ENCODE measurements around the gene APBA2. TPM values are rescaled to one million over a fixed set of nuclear protein-coding genes. Genes with fewer than 3 reads are reported as not detected.
A peak's percentile ranks its signal among the peaks of the same experiment; 100 is the strongest.

The APBA2 gene
- total RNA-seq, 3 donors from 2014 or later: 0.64 to 6.9 (median 5.0) TPM

- Histone ChIP-seq H3K4me1 (no peaks in the 10 kb centered on the region), H3K9me3 (no peaks in the 10 kb centered on the region), H3K27ac (no peak overlapping the region), H3K4me3 (no peak overlapping the region), H3K27me3 (no peaks in the 10 kb centered on the region), H3K36me3 (no peaks in the 10 kb centered on the region)
- intact Hi-C loops (cut with DNase I; ENCODE audit: low total_unique reads): no loop called here
- TF ChIP-seq CTCF (IDR thresholded peaks at IDR 0.05) (peak in 2 of 3 donors; percentile 15 to 18), POLR2AphosphoS5 (IDR thresholded peaks at IDR 0.05) (no peak)
- no peak for DNase-seq (ENCODE audit: low spot score in 2 of 2)
Observed at GRCh38 chr15:29090617-29091466, 205.1 kb downstream of the APBA2 start.

GRCh38 chr15:29091666-29092065, 205.9 kb downstream of the APBA2 start:
- Histone ChIP-seq H3K27ac (no peak overlapping the region), H3K4me1 (no peaks in the 10 kb centered on the region), H3K27me3 (no peaks in the 10 kb centered on the region), H3K9me3 (no peaks in the 10 kb centered on the region), H3K36me3 (no peaks in the 10 kb centered on the region), H3K4me3 (no peak overlapping the region)
- TF ChIP-seq POLR2A (IDR thresholded peaks at IDR 0.05): no peak
- TF ChIP-seq CTCF (IDR thresholded peaks at IDR 0.05): no peak
- no peak for TF ChIP-seq POLR2AphosphoS5 (IDR thresholded peaks at IDR 0.05)
- no peak for DNase-seq (ENCODE audit: low spot score in 2 of 2)
- intact Hi-C loops (cut with DNase I; ENCODE audit: low total_unique reads): no loop called here

- Histone ChIP-seq H3K27ac (no peak overlapping the region), H3K4me3 (no peak overlapping the region), H3K9me3 (no peaks in the 10 kb centered on the region), H3K36me3 (no peaks in the 10 kb centered on the region), H3K27me3 (no peaks in the 10 kb centered on the region), H3K4me1 (no peaks in the 10 kb centered on the region)
- peak in 1 of 2 donors; percentile 41 for DNase-seq (ENCODE audit: low spot score in 2 of 2)
- TF ChIP-seq POLR2AphosphoS5 (IDR thresholded peaks at IDR 0.05) (no peak), POLR2A (IDR thresholded peaks at IDR 0.05) (no peak)
- intact Hi-C loops (cut with DNase I; ENCODE audit: low total_unique reads): no loop called here
Observed at GRCh38 chr15:29092376-29093064, 206.7 kb downstream of the APBA2 start.

GRCh38 chr15:29093065-29093435, 207.3 kb downstream of the APBA2 start:
- H3K27me3 ChIP-seq: no peaks in the 10 kb centered on the region
- no peak overlapping the region for H3K4me3 ChIP-seq
- no peaks in the 10 kb centered on the region for H3K9me3 ChIP-seq
- intact Hi-C loops (cut with DNase I; ENCODE audit: low total_unique reads): no loop called here
- peak in 1 of 2 donors; percentile 25 for DNase-seq (ENCODE audit: low spot score in 2 of 2)
- H3K27ac ChIP-seq: no peak overlapping the region
- TF ChIP-seq POLR2A (IDR thresholded peaks at IDR 0.05) (no peak), CTCF (IDR thresholded peaks at IDR 0.05) (no peak), POLR2AphosphoS5 (IDR thresholded peaks at IDR 0.05) (no peak)
- H3K36me3 ChIP-seq: no peaks in the 10 kb centered on the region
- H3K4me1 ChIP-seq: no peaks in the 10 kb centered on the region

DNA sequence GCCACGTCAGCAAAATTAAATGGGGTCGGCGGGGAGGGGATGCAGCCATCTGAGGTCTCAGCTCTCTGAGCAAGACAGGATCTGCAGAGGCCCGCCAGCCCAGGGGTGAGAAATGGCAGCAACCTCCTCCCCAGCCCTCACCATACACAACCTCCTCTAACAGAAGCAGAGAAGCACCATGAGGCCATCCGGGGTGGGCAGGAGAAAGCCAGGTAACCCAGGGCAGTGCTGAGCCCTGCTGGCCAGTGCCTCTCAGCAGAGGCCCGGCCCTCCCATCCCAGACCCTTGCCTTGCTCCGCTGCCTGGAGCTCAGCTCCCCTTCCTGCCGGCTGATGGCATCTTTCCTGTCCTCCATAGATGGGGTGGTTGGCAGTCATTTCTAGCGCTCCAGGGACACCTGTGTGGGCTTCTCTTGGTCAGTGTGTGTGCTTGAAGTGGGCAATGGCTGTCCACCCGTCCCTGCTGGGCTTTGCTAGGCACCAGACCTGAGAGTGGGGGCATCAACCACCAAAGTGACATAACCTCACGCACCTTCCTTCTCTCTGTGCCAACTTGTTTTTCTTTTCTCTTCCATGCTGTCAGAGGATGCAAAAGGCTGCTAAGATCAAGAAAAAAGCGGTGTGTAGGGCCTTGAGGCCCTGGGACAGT, 208.0 kb downstream of the APBA2 start:
- no peaks in the 10 kb centered on the region for H3K4me1 ChIP-seq
- no peak for DNase-seq (ENCODE audit: low spot score in 2 of 2)
- H3K9me3 ChIP-seq: no peaks in the 10 kb centered on the region
- H3K4me3 ChIP-seq: no peak overlapping the region
- no peaks in the 10 kb centered on the region for H3K27me3 ChIP-seq
- no peaks in the 10 kb centered on the region for H3K36me3 ChIP-seq
- H3K27ac ChIP-seq: no peak overlapping the region
- TF ChIP-seq POLR2A (IDR thresholded peaks at IDR 0.05) (no peak), POLR2AphosphoS5 (IDR thresholded peaks at IDR 0.05) (no peak), CTCF (IDR thresholded peaks at IDR 0.05) (no peak)
- intact Hi-C loops (cut with DNase I; ENCODE audit: low total_unique reads): no loop called here
